Fibroblast of the aortic adventitia (primary cell): Measurements from ENCODE around the gene FOXRED1. TPM values are rescaled to one million over a fixed set of nuclear protein-coding genes. Genes with fewer than 3 reads are reported as not detected.
A peak's percentile ranks its signal among the peaks of the same experiment; 100 is the strongest.

Source experiments
- DNase-seq: peaks from one replicate; pipeline ENCODE4 v3.0.0-alpha.2; 2010; ENCODE audit warnings: low read depth
- H3K4me3 ChIP-seq: 2 replicates; pipeline ENCODE4 v1.5.1; 2011; ENCODE audit warnings: low read depth, mild to moderate bottlenecking, control low read depth, low read length, moderate library complexity
- CTCF ChIP-seq: IDR thresholded peaks from 2 replicates; pipeline ENCODE4 v1.5.1; 2011; ENCODE audit warnings: mild to moderate bottlenecking, low read length, control low read depth, inconsistent platforms; ENCODE audit not compliant: insufficient read depth
- small RNA-seq: library from RNA; depleted of rRNA; stranded (forward); fragments of <200 nt; gene quantifications from one replicate; pipeline ENCODE3, GENCODE V24; 2012
- total RNA-seq: library from RNA; depleted of rRNA; stranded (reverse); fragments of >200 nt; gene quantifications from 2 replicates; pipeline ENCODE4 v1.2.3, GENCODE V29; 2012; ENCODE audit warnings: low replicate concordance

FOXRED1 gene
- total RNA-seq, 1 donor = 14.7 TPM

GRCh38 chr11:126317756-126318573 is 49.0 kb downstream of the FOXRED1 start:
- no peak for TF ChIP-seq CTCF
- peak overlapping the region; percentile 55 for H3K4me3 ChIP-seq
- peak; percentile 90 for DNase-seq

- TF ChIP-seq CTCF = no peak
- peak overlapping the region; percentile 55 for H3K4me3 ChIP-seq
- DNase-seq = peak; percentile 95
Observed at GRCh38 chr11:126318574-126319373, 49.8 kb downstream of the FOXRED1 start.

- no peak overlapping the region for H3K4me3 ChIP-seq
- DNase-seq = no peak
- TF ChIP-seq CTCF = no peak
Observed at GRCh38 chr11:126319374-126319740, 50.4 kb downstream of the FOXRED1 start.

GRCh38 chr11:126322996-126323395 is 54.0 kb downstream of the FOXRED1 start:
- no peak for TF ChIP-seq CTCF
- no peak for DNase-seq
- no peak overlapping the region for H3K4me3 ChIP-seq

GRCh38 chr11:126327281-126328000 is 58.5 kb downstream of the FOXRED1 start:
- no peak for DNase-seq
- no peak for TF ChIP-seq CTCF
- H3K4me3 ChIP-seq = no peak overlapping the region

Small RNA genes lying within 50 kb of the gene (small RNA-seq; reads per million reads assigned to genes)
- gene RN7SL351P = not detected

Other genes with a start within 250 kb of the FOXRED1 start
- gene CDON, start 206.3 kb upstream of the FOXRED1 start, total RNA-seq = 54.4 and 66.6 TPM in 2 replicates
- gene RPUSD4, start 57.5 kb upstream of the FOXRED1 start, total RNA-seq = 24.2 and 50.2 TPM in 2 replicates
- gene FAM118B, start 57.4 kb upstream of the FOXRED1 start, total RNA-seq = 14.7 and 32.9 TPM in 2 replicates
- gene SRPRA, start 259 bp upstream of the FOXRED1 start, total RNA-seq = 37.8 and 99.4 TPM in 2 replicates
- 2.9 and 5.8 TPM in 2 replicates for gene TIRAP, start 13.9 kb downstream of the FOXRED1 start, total RNA-seq
- gene DCPS, start 34.9 kb downstream of the FOXRED1 start, total RNA-seq = 4.3 and 11.4 TPM in 2 replicates
- gene ST3GAL4, start 86.5 kb downstream of the FOXRED1 start, total RNA-seq = 9.6 and 25.4 TPM in 2 replicates